Endothelial cell of umbilical vein (primary cell): ENCODE data around the gene LGALS14.

ENCODE experiments used
- POLR2AphosphoS5 ChIP-seq: IDR thresholded peaks from 2 replicates; pipeline ENCODE4 v1.6.1; 2012; ENCODE audit warnings: low read depth, mild to moderate bottlenecking, control low read depth, low read length, moderate library complexity; ENCODE audit not compliant: insufficient read depth
- TF ChIP-seq, protein P1 (sequence below), 2 donors: IDR thresholded peaks; 1 replicate in 1 of 2; 2 replicates in 1 of 2; pipeline ENCODE4 v1.5.1; 2011; ENCODE audit warnings: low read length in 2 of 2, mild to moderate bottlenecking in 2 of 2, moderate library complexity in 2 of 2, control low read depth in 1 of 2, inconsistent platforms in 1 of 2, low read depth in 1 of 2; ENCODE audit not compliant: insufficient read depth in 1 of 2; ENCODE audit errors: extremely low read depth in 1 of 2

DNA sequence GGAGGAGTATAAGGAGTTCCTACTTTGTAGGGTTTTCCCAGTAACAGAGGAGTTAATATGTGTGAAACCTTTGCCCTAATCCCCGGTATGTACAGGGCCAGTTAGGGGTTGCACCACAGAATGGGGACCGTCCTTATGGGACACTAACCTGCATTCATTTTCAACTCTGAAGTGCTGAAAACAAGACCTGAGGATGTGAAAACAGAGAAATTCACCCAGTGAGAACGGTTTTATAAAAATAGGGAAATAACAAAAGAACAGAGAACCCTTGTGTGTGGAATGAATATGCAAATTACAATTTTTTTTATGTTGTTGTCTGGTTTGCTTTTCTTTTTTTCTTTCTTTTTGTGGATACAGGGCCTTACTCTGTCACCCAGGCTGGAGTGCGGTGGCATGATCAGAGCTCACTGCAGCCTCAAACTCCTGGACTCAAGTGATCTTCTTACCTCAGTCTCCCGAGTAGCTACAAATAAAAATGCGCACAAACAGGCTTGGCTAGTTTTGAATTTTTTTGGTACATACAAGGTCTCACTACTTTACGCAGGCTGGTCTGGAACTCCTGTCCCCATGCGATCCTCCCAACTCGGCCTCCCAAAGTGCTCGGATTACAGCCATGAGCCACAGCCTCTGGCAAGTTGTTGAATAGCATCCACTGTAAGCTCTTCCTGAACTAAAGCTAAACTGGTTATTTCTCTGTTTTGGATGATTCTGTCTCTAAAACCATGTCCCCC, 23.0 kb downstream of the LGALS14 start:
- no peak for TF ChIP-seq POLR2AphosphoS5
- TF ChIP-seq, protein P1, sequence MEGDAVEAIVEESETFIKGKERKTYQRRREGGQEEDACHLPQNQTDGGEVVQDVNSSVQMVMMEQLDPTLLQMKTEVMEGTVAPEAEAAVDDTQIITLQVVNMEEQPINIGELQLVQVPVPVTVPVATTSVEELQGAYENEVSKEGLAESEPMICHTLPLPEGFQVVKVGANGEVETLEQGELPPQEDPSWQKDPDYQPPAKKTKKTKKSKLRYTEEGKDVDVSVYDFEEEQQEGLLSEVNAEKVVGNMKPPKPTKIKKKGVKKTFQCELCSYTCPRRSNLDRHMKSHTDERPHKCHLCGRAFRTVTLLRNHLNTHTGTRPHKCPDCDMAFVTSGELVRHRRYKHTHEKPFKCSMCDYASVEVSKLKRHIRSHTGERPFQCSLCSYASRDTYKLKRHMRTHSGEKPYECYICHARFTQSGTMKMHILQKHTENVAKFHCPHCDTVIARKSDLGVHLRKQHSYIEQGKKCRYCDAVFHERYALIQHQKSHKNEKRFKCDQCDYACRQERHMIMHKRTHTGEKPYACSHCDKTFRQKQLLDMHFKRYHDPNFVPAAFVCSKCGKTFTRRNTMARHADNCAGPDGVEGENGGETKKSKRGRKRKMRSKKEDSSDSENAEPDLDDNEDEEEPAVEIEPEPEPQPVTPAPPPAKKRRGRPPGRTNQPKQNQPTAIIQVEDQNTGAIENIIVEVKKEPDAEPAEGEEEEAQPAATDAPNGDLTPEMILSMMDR (IDR thresholded peaks at IDR 0.05; ENCODE audit: extremely low read depth in 1 of 2, insufficient read depth in 1 of 2, low read depth in 1 of 2, low read length in 2 of 2): no peak
